Measurements from ENCODE around the gene MAD2L2.

MAD2L2 gene

DNA sequence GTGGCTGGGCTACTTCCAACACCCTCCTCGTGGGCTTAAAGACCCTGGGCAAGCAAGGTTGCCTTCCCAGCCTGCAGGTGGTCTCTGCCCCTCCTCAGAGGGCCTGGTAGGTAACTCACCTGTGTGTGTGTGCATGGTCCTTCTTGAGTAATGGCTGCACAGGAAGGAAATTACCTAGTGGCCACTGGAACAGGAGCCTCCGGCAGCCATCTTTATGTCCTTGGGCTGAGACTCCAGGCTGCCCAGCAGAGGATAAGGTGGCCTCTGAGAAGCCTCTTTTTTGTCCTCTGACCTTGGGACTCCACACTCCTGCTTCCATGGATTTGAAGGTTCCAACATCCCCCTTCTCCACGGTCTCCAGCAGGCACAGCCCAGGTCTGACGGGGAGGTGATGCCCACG, 30.5 kb upstream of the MAD2L2 start:
- no peaks in the 10 kb centered on the region for H3K9me2 ChIP-seq (replicated peaks; ENCODE audit: low read depth, low read length)
- TF ChIP-seq EZH2phosphoT487 (IDR thresholded peaks at IDR 0.05; ENCODE audit: borderline replicate concordance) = no peak

DNA sequence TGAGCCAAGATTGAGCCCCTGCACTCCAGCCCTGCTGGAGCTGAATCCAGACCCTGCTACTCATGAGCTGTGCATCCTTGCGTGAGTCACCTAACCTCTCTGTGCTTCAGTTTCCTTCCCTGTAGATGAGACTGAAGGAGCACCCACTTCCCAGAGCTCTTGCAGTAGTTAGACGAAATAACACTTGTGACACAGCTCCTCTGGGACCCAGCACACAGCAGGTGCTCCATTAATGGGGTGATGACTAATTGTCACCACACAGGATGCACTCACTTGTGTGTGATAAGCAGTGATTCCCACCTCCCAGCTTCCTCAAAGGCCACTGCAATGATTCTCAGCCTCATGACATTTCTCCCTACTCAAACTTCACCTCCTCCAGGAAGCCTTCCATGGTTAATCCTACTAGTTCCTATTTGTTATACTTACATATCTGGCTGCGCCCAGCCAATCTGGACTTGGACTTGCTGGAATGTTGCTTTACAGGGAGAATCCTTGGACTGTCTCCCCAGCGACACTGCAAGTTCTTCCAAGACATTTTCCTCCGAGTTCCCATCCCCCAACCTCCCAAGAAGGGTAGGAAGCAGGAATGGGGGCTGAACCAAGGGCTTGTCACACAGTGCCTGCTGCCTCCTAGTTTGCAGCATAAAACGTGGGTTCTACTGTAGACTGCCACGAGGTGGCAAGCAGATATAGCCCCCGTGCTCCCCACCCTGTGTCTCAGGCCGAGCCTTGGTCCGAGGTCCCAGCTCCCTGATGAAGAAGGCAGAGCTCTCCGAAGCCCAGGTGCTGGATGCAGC, 27.8 kb upstream of the MAD2L2 start:
- no peak overlapping the region for H2AFZ ChIP-seq (ENCODE audit: low read length)
- H3K36me3 ChIP-seq (ENCODE audit: insufficient read depth, low read length) = peaks cover 5% of the 10 kb centered on the region; the same call in 1 of the 2 replicates
- H3K4me3 ChIP-seq (ENCODE audit: low read length, poor library complexity, severe bottlenecking) = no peak overlapping the region
- TF ChIP-seq EZH2phosphoT487 (IDR thresholded peaks at IDR 0.05; ENCODE audit: borderline replicate concordance) (no peak), CTCF (conservative IDR thresholded peaks at IDR 0.05; ENCODE audit: low read length) (no peak)
- H3K9me3 ChIP-seq (ENCODE audit: insufficient read depth, low read depth, low read length) = no peaks in the 10 kb centered on the region
- H3K4me1 ChIP-seq (ENCODE audit: insufficient read depth, low read length, poor library complexity, severe bottlenecking) = peaks cover 7% of the 10 kb centered on the region
- no peaks in the 10 kb centered on the region for H3K9me2 ChIP-seq (replicated peaks; ENCODE audit: low read depth, low read length)
- H3K27me3 ChIP-seq (ENCODE audit: insufficient read depth, low read length, poor library complexity, severe bottlenecking) = no peaks in the 10 kb centered on the region
- peaks cover 4% of the 10 kb centered on the region; the same call in 1 of the 2 replicates for H3K79me2 ChIP-seq (ENCODE audit: insufficient read depth, low read length)
- no peak overlapping the region for H3K4me2 ChIP-seq (ENCODE audit: low read depth, low read length, poor library complexity, severe bottlenecking)
- H3K9ac ChIP-seq (ENCODE audit: low read depth, low read length, poor library complexity, severe bottlenecking) = no peak overlapping the region
- H4K20me1 ChIP-seq (ENCODE audit: insufficient read depth, low read length, poor library complexity, severe bottlenecking) = no peaks in the 10 kb centered on the region
- no peaks in the 10 kb centered on the region for H3F3A ChIP-seq (ENCODE audit: low read depth)

More for the DNA sequence above, 30.5 kb upstream of the MAD2L2 start:
- no peaks in the 10 kb centered on the region for H3F3A ChIP-seq (ENCODE audit: low read depth)
- H3K9me3 ChIP-seq (ENCODE audit: insufficient read depth, low read depth, low read length) = no peaks in the 10 kb centered on the region
- peaks cover 5% of the 10 kb centered on the region; the same call in 1 of the 2 replicates for H3K36me3 ChIP-seq (ENCODE audit: insufficient read depth, low read length)
- no peaks in the 10 kb centered on the region for H4K20me1 ChIP-seq (ENCODE audit: insufficient read depth, low read length, poor library complexity, severe bottlenecking)
- no peak overlapping the region for H3K4me3 ChIP-seq (ENCODE audit: low read length, poor library complexity, severe bottlenecking)
- no peaks in the 10 kb centered on the region for H3K4me1 ChIP-seq (ENCODE audit: insufficient read depth, low read length, poor library complexity, severe bottlenecking)
- H3K27me3 ChIP-seq (ENCODE audit: insufficient read depth, low read length, poor library complexity, severe bottlenecking) = no peaks in the 10 kb centered on the region
- no peak overlapping the region for H2AFZ ChIP-seq (ENCODE audit: low read length)
- no peaks in the 10 kb centered on the region for H3K79me2 ChIP-seq (ENCODE audit: insufficient read depth, low read length)
- no peak overlapping the region for H3K9ac ChIP-seq (ENCODE audit: low read depth, low read length, poor library complexity, severe bottlenecking)
- H3K4me2 ChIP-seq (ENCODE audit: low read depth, low read length, poor library complexity, severe bottlenecking) = no peak overlapping the region

DNA sequence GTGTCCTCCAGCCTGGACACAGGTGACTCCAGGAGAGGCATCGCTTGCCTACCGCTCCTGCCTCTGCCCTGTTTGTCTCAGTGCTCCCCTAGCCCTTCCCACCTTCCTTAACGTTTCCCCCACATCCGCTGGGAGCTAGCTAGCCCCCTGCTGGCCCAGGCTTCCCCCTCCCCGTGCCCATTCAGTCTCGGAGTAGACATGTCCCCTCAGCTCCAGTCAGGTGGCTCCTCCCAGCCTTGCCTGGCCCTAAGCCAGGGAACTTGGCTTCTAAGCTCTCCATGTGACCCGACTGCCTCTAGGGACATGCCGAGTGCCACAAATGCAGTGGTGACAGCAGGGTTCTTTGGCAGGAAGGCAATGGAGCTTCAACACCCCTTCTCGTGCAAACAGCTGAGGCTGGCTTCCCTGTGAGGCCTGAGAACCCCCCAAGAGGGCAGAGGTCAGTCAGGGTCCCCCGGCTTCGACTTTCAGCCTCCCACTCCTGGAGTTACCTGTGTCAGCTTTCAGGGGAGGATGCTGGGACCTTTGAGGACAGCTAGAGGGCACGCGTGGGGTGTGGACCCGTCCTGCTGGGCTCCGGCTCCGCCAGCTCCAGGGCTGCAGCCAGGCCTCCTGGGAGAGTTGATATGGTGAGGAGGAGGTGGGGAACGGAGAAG, 26.8 kb upstream of the MAD2L2 start:
- H3F3A ChIP-seq (ENCODE audit: low read depth) = no peaks in the 10 kb centered on the region
- H3K9me3 ChIP-seq (ENCODE audit: insufficient read depth, low read depth, low read length) = no peaks in the 10 kb centered on the region
- no peak overlapping the region for H3K4me2 ChIP-seq (ENCODE audit: low read depth, low read length, poor library complexity, severe bottlenecking)
- H3K79me2 ChIP-seq (ENCODE audit: insufficient read depth, low read length) = peaks cover 4% of the 10 kb centered on the region; the same call in 1 of the 2 replicates
- peaks cover 5% of the 10 kb centered on the region; the same call in 1 of the 2 replicates for H3K36me3 ChIP-seq (ENCODE audit: insufficient read depth, low read length)
- no peak overlapping the region for H2AFZ ChIP-seq (ENCODE audit: low read length)
- no peak overlapping the region for H3K9ac ChIP-seq (ENCODE audit: low read depth, low read length, poor library complexity, severe bottlenecking)
- H4K20me1 ChIP-seq (ENCODE audit: insufficient read depth, low read length, poor library complexity, severe bottlenecking) = no peaks in the 10 kb centered on the region
- H3K27me3 ChIP-seq (ENCODE audit: insufficient read depth, low read length, poor library complexity, severe bottlenecking) = no peaks in the 10 kb centered on the region
- no peaks in the 10 kb centered on the region for H3K9me2 ChIP-seq (replicated peaks; ENCODE audit: low read depth, low read length)
- no peak for TF ChIP-seq EZH2phosphoT487 (IDR thresholded peaks at IDR 0.05; ENCODE audit: borderline replicate concordance)
- TF ChIP-seq CTCF (conservative IDR thresholded peaks at IDR 0.05; ENCODE audit: low read length) = no peak
- H3K4me3 ChIP-seq (ENCODE audit: low read length, poor library complexity, severe bottlenecking) = no peak overlapping the region
- H3K4me1 ChIP-seq (ENCODE audit: insufficient read depth, low read length, poor library complexity, severe bottlenecking) = peaks cover 13% of the 10 kb centered on the region
